HepG2 (cell line): ENCODE data around the gene MGAT4C. TPM values are rescaled to one million over a fixed set of nuclear protein-coding genes. Genes with fewer than 3 reads are reported as not detected.

Source experiments
- ATAC-seq: fragments of 200-7000 bp; cut with Tn5 transposase; 3 replicates; pipeline ENCODE4 v1.9.1; 2020; ENCODE audit warnings: mild to moderate bottlenecking, moderate library complexity
- BruUV-seq: library from RNA; stranded (reverse); fragments of 400-500 nt; replicated peaks from 2 replicates; lab custom pipeline; 2021; lab: Mats Ljungman, UMichigan
- CTCF ChIA-PET: fragments of 300-600 bp; formaldehyde crosslinking; extraction: SDS; loops from one replicate; lab custom pipeline; 2021; ENCODE audit warnings: low total read pairs, inconsistent platforms, low intra/inter-chr PET ratio; lab: Yijun Ruan, JAX
- POLR2A ChIA-PET: fragments of 350-600 bp; sonication (Branson Sonifier 250); formaldehyde crosslinking; loops from one replicate; lab custom pipeline; 2020; ENCODE audit warnings: antibody characterized with exemption, inconsistent platforms; lab: Yijun Ruan, JAX
- DNase-seq: peaks from one replicate; pipeline ENCODE4 v3.0.0-alpha.2; 2015; ENCODE audit warnings: low spot score
- FAIRE-seq: peaks from 3 replicates; lab custom pipeline; 2011; peaks lifted over from hg19 to GRCh38; lab: Jason Lieb, UNC
- H2AFZ ChIP-seq: one replicate; pipeline ENCODE4 v1.6.1; 2011; ENCODE audit warnings: low read length, inconsistent platforms
- H3K27ac ChIP-seq: fragments of 300-600 bp; 3 replicates; pipeline ENCODE4 v1.8.0; 2011; ENCODE audit warnings: mixed run types, mild to moderate bottlenecking, mixed read lengths, low read length, inconsistent platforms; ENCODE audit not compliant: insufficient read depth; ENCODE audit errors: extremely low read length
- H3K27me3 ChIP-seq, 2 experiments: fragments of 200-600 bp in 1 of 2; 2 replicates in 1 of 2; 3 replicates in 1 of 2; pipeline versions ENCODE4 v1.6.0 to v1.8.0; 2011; ENCODE audit warnings: low read length in 2 of 2, mild to moderate bottlenecking in 2 of 2, moderate library complexity in 2 of 2, inconsistent platforms in 1 of 2; ENCODE audit not compliant: insufficient read depth in 2 of 2, control insufficient read depth in 1 of 2
- H3K36me3 ChIP-seq, 2 experiments: fragments of 200-600 bp in 1 of 2; replicated peaks in 1 of 2; 2 replicates in 1 of 2; 3 replicates in 1 of 2; pipeline versions ENCODE4 v1.5.1 to v1.8.0; 2011; ENCODE audit warnings: low read length in 2 of 2, inconsistent platforms in 1 of 2; ENCODE audit not compliant: insufficient read depth in 2 of 2, control insufficient read depth in 1 of 2
- H3K4me1 ChIP-seq: 2 replicates; pipeline ENCODE4 v1.5.1; 2012; ENCODE audit warnings: low read length, inconsistent platforms; ENCODE audit not compliant: insufficient read depth
- H3K4me2 ChIP-seq: 2 replicates; pipeline ENCODE4 v1.6.0; 2011; ENCODE audit warnings: low read depth, low read length, inconsistent platforms
- H3K4me3 ChIP-seq, 3 experiments: fragments of 200-600 bp in 1 of 3; sonication (generic), shearing (Covaris generic) in 1 of 3; replicated peaks in 1 of 3; 2 replicates each; pipeline ENCODE4 v1.5.1; 2011 to 2016; ENCODE audit warnings: low read length in 3 of 3, inconsistent platforms in 2 of 3, low read depth in 2 of 3, mild to moderate bottlenecking in 2 of 3, control low read depth in 1 of 3, mixed read lengths in 1 of 3; ENCODE audit not compliant: insufficient read depth in 1 of 3
- H3K79me2 ChIP-seq: one replicate; pipeline ENCODE4 v1.6.1; 2011; ENCODE audit warnings: low read length, inconsistent platforms; ENCODE audit not compliant: insufficient read depth
- H3K9ac ChIP-seq: 2 replicates; pipeline ENCODE4 v1.6.0; 2011; ENCODE audit warnings: mild to moderate bottlenecking, low read depth, low read length, inconsistent platforms; ENCODE audit not compliant: insufficient read depth
- H3K9me3 ChIP-seq: 2 replicates; pipeline ENCODE4 v1.5.1; 2012; ENCODE audit warnings: mild to moderate bottlenecking, low read length
- H4K20me1 ChIP-seq: 2 replicates; pipeline ENCODE4 v1.6.0; 2011; ENCODE audit warnings: inconsistent platforms, mild to moderate bottlenecking, low read length, moderate library complexity; ENCODE audit not compliant: insufficient read depth
- CTCF ChIP-seq: sonication (generic); formaldehyde crosslinking; IDR thresholded peaks from 2 replicates; pipeline ENCODE4 v1.5.0; 2020; ENCODE audit warnings: mild to moderate bottlenecking, missing genetic modification reagents, moderate library complexity
- FOXK2 ChIP-seq: fragments of 450-650 bp; IDR thresholded peaks from 2 replicates; pipeline ENCODE4 v1.6.1; 2016
- HOXA7 ChIP-seq: sonication (generic); formaldehyde crosslinking; IDR thresholded peaks from 2 replicates; pipeline ENCODE4 v1.8.1; 2022; ENCODE audit warnings: mild to moderate bottlenecking, missing genetic modification reagents, moderate library complexity
- HOXA9 ChIP-seq: sonication (generic); formaldehyde crosslinking; IDR thresholded peaks from 2 replicates; pipeline ENCODE4 v1.8.1; 2022; ENCODE audit warnings: missing genetic modification reagents, mild to moderate bottlenecking, moderate library complexity, borderline replicate concordance
- KAT8 ChIP-seq: IDR thresholded peaks from 2 replicates; pipeline ENCODE4 v1.6.1; 2016; ENCODE audit warnings: missing genetic modification reagents, missing compliant biosample characterization
- NKX3-1 ChIP-seq: sonication (generic); formaldehyde crosslinking; IDR thresholded peaks from 2 replicates; pipeline ENCODE4 v1.5.0; 2020; ENCODE audit warnings: missing genetic modification reagents
- PAWR ChIP-seq: sonication (generic); formaldehyde crosslinking; IDR thresholded peaks from 2 replicates; pipeline ENCODE4 v1.4.0; 2020; ENCODE audit warnings: missing genetic modification reagents, mild to moderate bottlenecking, borderline replicate concordance
- SMAD1 ChIP-seq: sonication (generic); formaldehyde crosslinking; IDR thresholded peaks from 2 replicates; pipeline ENCODE4 v1.4.0; 2020; ENCODE audit warnings: missing genetic modification reagents, low read depth, mild to moderate bottlenecking, borderline replicate concordance
- SP140L ChIP-seq: sonication (generic); formaldehyde crosslinking; IDR thresholded peaks from 2 replicates; pipeline ENCODE4 v1.4.0; 2020; ENCODE audit warnings: missing genetic modification reagents, borderline replicate concordance
- SRY ChIP-seq: sonication (generic); formaldehyde crosslinking; IDR thresholded peaks from 2 replicates; pipeline ENCODE4 v1.8.0; 2022; ENCODE audit warnings: mild to moderate bottlenecking, missing genetic modification reagents
- USF2 ChIP-seq, 2 experiments: sonication (generic) in 1 of 2; formaldehyde crosslinking in 1 of 2; IDR thresholded peaks; 2 replicates each; pipeline versions ENCODE4 v1.5.1 to v1.6.1; 2011 to 2020; ENCODE audit warnings: borderline replicate concordance in 1 of 2, low read depth in 1 of 2, low read length in 1 of 2, mild to moderate bottlenecking in 1 of 2, missing genetic modification reagents in 1 of 2, moderate library complexity in 1 of 2
- ZFP62 ChIP-seq: sonication (generic); formaldehyde crosslinking; IDR thresholded peaks from 2 replicates; pipeline ENCODE4 v1.4.0; 2020; ENCODE audit warnings: missing genetic modification reagents
- ZNF335 ChIP-seq: sonication (generic); formaldehyde crosslinking; IDR thresholded peaks from 2 replicates; pipeline ENCODE4 v1.4.0; 2020; ENCODE audit warnings: missing genetic modification reagents
- ZNF564 ChIP-seq: sonication (generic); formaldehyde crosslinking; IDR thresholded peaks from 2 replicates; pipeline ENCODE4 v1.8.1; 2023; ENCODE audit warnings: mild to moderate bottlenecking, missing genetic modification reagents
- ZNF879 ChIP-seq: sonication (generic); formaldehyde crosslinking; IDR thresholded peaks from 2 replicates; pipeline ENCODE4 v1.8.1; 2023; ENCODE audit warnings: missing genetic modification reagents
- ZSCAN29 ChIP-seq: sonication (generic); formaldehyde crosslinking; conservative IDR thresholded peaks from 2 replicates; pipeline ENCODE4 v1.4.0; 2020; ENCODE audit warnings: mild to moderate bottlenecking, missing genetic modification reagents
- whole genome bisulfite sequencing: methylation state at CpG from one replicate; pipeline ENCODE4 v1.1.6; 2017; ENCODE audit warnings: low lambda C conversion rate; 5-methylcytosine and 5-hydroxymethylcytosine counted together
- in situ Hi-C: cut with HindIII; loops from 2 replicates; pipeline ENCODE4 v1.10.0; 2017; ENCODE audit warnings: low pct_unique_long_range_greater_than_20kb; ENCODE audit not compliant: extremely low pct_ligation_motif_present
- intact Hi-C: fragments of 100-400 bp; cut with micrococcal nuclease; formaldehyde crosslinking; loops from one replicate; pipeline ENCODE4 v1.10.0; 2022; ENCODE audit not compliant: unreplicated experiment
- polyA plus RNA-seq, 8 experiments: library from polyadenylated mRNA; depleted of rRNA in 3 of 8; stranded (reverse) in 7 of 8; unstranded in 1 of 8; fragments of >200 nt; fragmentation: Illumina TruSeq in 4 of 8; extraction: Trizol in 4 of 8; gene quantifications; 2 replicates each; pipeline versions ENCODE4 v1.2.1 to v1.2.3, GENCODE V29; 2011 to 2016; ENCODE audit warnings: low read depth in 4 of 8, missing spikeins in 1 of 8, mixed read lengths in 1 of 8; ENCODE audit not compliant: insufficient read depth in 1 of 8
- total RNA-seq, 5 experiments: library from RNA; depleted of rRNA; stranded (reverse); fragments of >200 nt; fragmentation: Illumina TruSeq; extraction: Trizol; gene quantifications; 2 replicates each; pipeline ENCODE4 v1.2.3, GENCODE V29; 2016; ENCODE audit warnings: low read depth in 1 of 5

Gene MGAT4C
- total and polyA plus RNA-seq, 2 of the 13 experiments (the other 11 are each of a cell fraction or from before 2014, with no cell fraction given): not detected

DNA sequence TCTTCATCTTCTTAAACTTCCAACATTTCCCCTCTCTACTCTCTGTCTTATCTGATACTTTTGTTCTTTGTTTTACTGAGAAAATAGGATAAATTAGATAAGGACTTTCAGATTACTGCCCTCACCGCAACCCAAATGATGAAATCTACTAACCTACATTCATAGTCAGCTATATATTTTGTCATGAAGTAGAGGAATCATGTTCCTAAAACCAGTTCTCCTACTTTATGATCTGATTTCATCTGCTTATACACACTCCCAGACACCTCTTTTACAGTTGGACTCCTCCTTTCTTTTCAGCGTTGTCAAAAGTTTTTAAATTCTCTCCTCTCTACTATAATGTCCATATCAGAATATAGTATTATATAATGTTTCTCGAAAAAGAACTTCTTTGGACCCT lies 29.7 kb downstream of the MGAT4C start:
- H3K4me1 ChIP-seq: no peaks in the 10 kb centered on the region
- no peak for TF ChIP-seq SMAD1 (CRISPR knock-in tag)
- TF ChIP-seq ZNF879: no peak
- TF ChIP-seq NKX3-1: no peak
- TF ChIP-seq SRY (CRISPR knock-in tag): no peak
- no peak for TF ChIP-seq HOXA7 (CRISPR knock-in tag)
- TF ChIP-seq FOXK2: no peak
- TF ChIP-seq PAWR (CRISPR knock-in tag): no peak
- no peak for TF ChIP-seq HOXA9 (CRISPR knock-in tag)
- TF ChIP-seq ZSCAN29 (CRISPR knock-in tag): no peak
- TF ChIP-seq ZFP62: no peak
- no peak for TF ChIP-seq KAT8 (CRISPR knock-in tag)
- no peak for TF ChIP-seq SP140L (CRISPR knock-in tag)
- no peak for TF ChIP-seq ZNF564 (CRISPR knock-in tag)
- no peak for TF ChIP-seq ZNF335 (CRISPR knock-in tag)
- TF ChIP-seq USF2 (IDR thresholded peaks at IDR 0.05; ENCODE audit: low read depth, low read length): no peak
- TF ChIP-seq USF2 (CRISPR knock-in tag; IDR thresholded peaks at IDR 0.05; ENCODE audit: borderline replicate concordance): no peak
- no peak for TF ChIP-seq CTCF
- no peak overlapping the region for H3K27ac ChIP-seq
- 15% methylated on average over 3 of the region's 3 CpGs for WGBS
- ChIA-PET CTCF (no interaction called here), POLR2A (no interaction called here)
- intact Hi-C loops (no loop called here), in situ Hi-C loops (no loop called here)
- no peaks in the 10 kb centered on the region for H4K20me1 ChIP-seq
- BruUV-seq: no TSS peak
- H3K36me3 ChIP-seq: no peaks in the 10 kb centered on the region
- no peak overlapping the region for H3K4me3 ChIP-seq
- DNase-seq (no peak), ATAC-seq (no peak), FAIRE-seq (no peak)
- H3K79me2 ChIP-seq: no peaks in the 10 kb centered on the region
- no peaks in the 10 kb centered on the region for H3K9me3 ChIP-seq
- H3K9ac ChIP-seq: no peak overlapping the region
- H3K27me3 ChIP-seq: no peaks in the 10 kb centered on the region
- H2AFZ ChIP-seq: no peak overlapping the region
- H3K4me2 ChIP-seq: no peak overlapping the region
